SK-N-SH (cell line): Measurements from ENCODE around the gene COL25A1. TPM values are rescaled to one million over a fixed set of nuclear protein-coding genes. Genes with fewer than 3 reads are reported as not detected.

Source experiments
- CTCF ChIA-PET: fragments of 300-600, 350-600 bp; formaldehyde crosslinking; extraction: SDS; loops from one replicate; lab custom pipeline; 2021; lab: Yijun Ruan, JAX
- POLR2A ChIA-PET: fragments of 350-600 bp; sonication (Branson Sonifier 250); formaldehyde crosslinking; extraction: SDS; loops from one replicate; lab custom pipeline; 2020; ENCODE audit warnings: antibody characterized with exemption, inconsistent platforms; lab: Yijun Ruan, JAX
- DNase-seq: peaks from one replicate; pipeline ENCODE4 v3.0.0; 2012
- H2AFZ ChIP-seq: fragments of 200-600 bp; sonication (generic); 2 replicates; pipeline ENCODE4 v1.8.1; 2016; ENCODE audit warnings: antibody characterized with exemption, mild to moderate bottlenecking, low read depth
- H3F3A ChIP-seq: fragments of 200-600 bp; sonication (generic); replicated peaks from 2 replicates; pipeline ENCODE3; 2016; ENCODE audit warnings: antibody characterized with exemption, mild to moderate bottlenecking; ENCODE audit not compliant: insufficient read depth
- H3K27ac ChIP-seq, 2 experiments: fragments of 200-500 bp in 1 of 2; fragments of 200-600 bp in 1 of 2; sonication (Bioruptor generic) in 1 of 2; sonication (generic), shearing (Covaris generic) in 1 of 2; 2 replicates each; pipeline versions ENCODE4 v1.5.1 to v1.6.1; 2014 to 2016; ENCODE audit warnings: low read depth in 2 of 2, inconsistent platforms in 1 of 2, low read length in 1 of 2, mild to moderate bottlenecking in 1 of 2, mixed read lengths in 1 of 2
- H3K27me3 ChIP-seq: fragments of 200-600 bp; sonication (generic), shearing (Covaris generic); 2 replicates; pipeline ENCODE4 v1.6.1; 2016; ENCODE audit warnings: mixed run types; ENCODE audit not compliant: insufficient read depth
- H3K36me3 ChIP-seq, 2 experiments: fragments of 200-500 bp in 1 of 2; fragments of 200-600 bp in 1 of 2; sonication (Bioruptor generic) in 1 of 2; sonication (generic) in 1 of 2; replicated peaks in 1 of 2; 2 replicates each; pipeline versions ENCODE3 to v1.5.1; 2014 to 2016; ENCODE audit warnings: low read length in 1 of 2, mild to moderate bottlenecking in 1 of 2; ENCODE audit not compliant: insufficient read depth in 2 of 2, control insufficient read depth in 1 of 2
- H3K4me1 ChIP-seq, 2 experiments: fragments of 200-500 bp in 1 of 2; fragments of 200-600 bp in 1 of 2; sonication (Bioruptor generic) in 1 of 2; sonication (generic), shearing (Covaris generic) in 1 of 2; 2 replicates each; pipeline versions ENCODE4 v1.5.1 to v1.6.1; 2014 to 2016; ENCODE audit warnings: low read depth in 1 of 2, low read length in 1 of 2, mixed run types in 1 of 2; ENCODE audit not compliant: insufficient read depth in 2 of 2, control insufficient read depth in 1 of 2
- H3K4me2 ChIP-seq: fragments of 200-600 bp; sonication (generic), shearing (Covaris generic); 2 replicates; pipeline ENCODE4 v1.6.1; 2017; ENCODE audit warnings: mixed run types
- H3K4me3 ChIP-seq, 2 experiments: fragments of 200-500 bp in 1 of 2; fragments of 200-600 bp in 1 of 2; sonication (Bioruptor generic) in 1 of 2; sonication (generic), shearing (Covaris generic) in 1 of 2; 2 replicates each; pipeline versions ENCODE4 v1.5.1 to v1.8.1; 2014 to 2016; ENCODE audit warnings: low read depth in 2 of 2, inconsistent platforms in 1 of 2, low read length in 1 of 2, mild to moderate bottlenecking in 1 of 2, mixed read lengths in 1 of 2, moderate library complexity in 1 of 2
- H3K79me2 ChIP-seq: fragments of 200-600 bp; sonication (generic); 2 replicates; pipeline ENCODE4 v1.8.1; 2017; ENCODE audit warnings: mild to moderate bottlenecking; ENCODE audit not compliant: insufficient read depth
- H3K9ac ChIP-seq: fragments of 200-600 bp; sonication (generic); 2 replicates; pipeline ENCODE4 v1.6.1; 2017; ENCODE audit warnings: mixed run types
- H3K9me2 ChIP-seq: fragments of 200-600 bp; sonication (generic); 2 replicates; pipeline ENCODE4 v1.6.1; 2017; ENCODE audit warnings: mixed run types
- H3K9me3 ChIP-seq: fragments of 200-600 bp; sonication (generic); 2 replicates; pipeline ENCODE4 v1.6.1; 2017; ENCODE audit warnings: mixed run types, mild to moderate bottlenecking, moderate library complexity
- H4K20me1 ChIP-seq: fragments of 200-600 bp; sonication (generic); 2 replicates; pipeline ENCODE4 v1.6.1; 2017; ENCODE audit warnings: mild to moderate bottlenecking, mixed run types; ENCODE audit not compliant: insufficient read depth
- CHD2 ChIP-seq: fragments of 150-350 bp; IDR thresholded peaks from 2 replicates; pipeline ENCODE4 v1.6.1; 2018; ENCODE audit warnings: low read length; ENCODE audit not compliant: partially characterized antibody
- CTCF ChIP-seq: fragments of 200-600 bp; sonication (generic); IDR thresholded peaks from 2 replicates; pipeline ENCODE4 v1.6.1; 2017; ENCODE audit warnings: antibody characterized with exemption, mild to moderate bottlenecking, moderate library complexity
- FOXJ3 ChIP-seq: sonication (generic); formaldehyde crosslinking; IDR thresholded peaks from 2 replicates; pipeline ENCODE4 v1.5.1; 2020; ENCODE audit warnings: mild to moderate bottlenecking, missing genetic modification reagents
- FOXM1 ChIP-seq: IDR thresholded peaks from 2 replicates; pipeline ENCODE4 v1.4.0; 2012; ENCODE audit warnings: low read depth, mild to moderate bottlenecking
- GABPA ChIP-seq: IDR thresholded peaks from 2 replicates; pipeline ENCODE4 v1.4.0; 2012; ENCODE audit warnings: low read depth, mild to moderate bottlenecking
- GATA2 ChIP-seq: sonication (generic); formaldehyde crosslinking; IDR thresholded peaks from 2 replicates; pipeline ENCODE4 v1.5.0; 2020; ENCODE audit warnings: mild to moderate bottlenecking, missing genetic modification reagents
- MAX ChIP-seq: IDR thresholded peaks from 2 replicates; pipeline ENCODE4 v1.4.0; 2012; ENCODE audit warnings: low read depth
- MXI1 ChIP-seq: IDR thresholded peaks from 2 replicates; pipeline ENCODE4 v1.6.1; 2012; ENCODE audit warnings: mild to moderate bottlenecking, low read depth, low read length, improper control_type of control experiment
- PBX3 ChIP-seq: IDR thresholded peaks from 2 replicates; pipeline ENCODE4; 2012
- POLR2AphosphoS5 ChIP-seq: IDR thresholded peaks from 2 replicates; pipeline ENCODE4 v1.6.1; 2012; ENCODE audit warnings: low read depth, low read length
- RAD21 ChIP-seq: IDR thresholded peaks from 2 replicates; pipeline ENCODE4 v1.6.1; 2012; ENCODE audit warnings: mild to moderate bottlenecking, low read length
- RCOR1 ChIP-seq: fragments of 150-350 bp; IDR thresholded peaks from 2 replicates; pipeline ENCODE4 v1.6.1; 2017; ENCODE audit warnings: antibody characterized with exemption, low read length
- RFX5 ChIP-seq: IDR thresholded peaks from 2 replicates; pipeline ENCODE4 v1.6.1; 2012; ENCODE audit warnings: mild to moderate bottlenecking, improper control_type of control experiment, low read length
- RXRA ChIP-seq: IDR thresholded peaks from 2 replicates; pipeline ENCODE4 v1.4.0; 2012; ENCODE audit warnings: low read depth, mild to moderate bottlenecking, borderline replicate concordance
- SIN3A ChIP-seq: IDR thresholded peaks from 2 replicates; pipeline ENCODE4 v1.6.1; 2012; ENCODE audit warnings: low read depth, mild to moderate bottlenecking, low read length, moderate library complexity, borderline replicate concordance
- SMC3 ChIP-seq: IDR thresholded peaks from 2 replicates; pipeline ENCODE4 v1.6.1; 2012; ENCODE audit warnings: low read depth, low read length, improper control_type of control experiment
- TAF1 ChIP-seq: IDR thresholded peaks from 2 replicates; pipeline ENCODE4 v1.6.1; 2012; ENCODE audit warnings: low read depth, mild to moderate bottlenecking, low read length, moderate library complexity, borderline replicate concordance
- TCF12 ChIP-seq: IDR thresholded peaks from 2 replicates; pipeline ENCODE4 v1.4.0; 2012
- USF2 ChIP-seq: fragments of 150-350 bp; IDR thresholded peaks from 2 replicates; pipeline ENCODE4 v1.6.1; 2017; ENCODE audit warnings: antibody characterized with exemption, low read length, low read depth, borderline replicate concordance
- YY1 ChIP-seq: IDR thresholded peaks from 2 replicates; pipeline ENCODE4 v1.4.0; 2012; ENCODE audit warnings: low read depth, mild to moderate bottlenecking
- WGBS: methylation state at CpG from one replicate; pipeline ENCODE4 v1.1.6; 2017; ENCODE audit warnings: low lambda C conversion rate; 5-methylcytosine and 5-hydroxymethylcytosine counted together
- polyA plus RNA-seq, 3 experiments: library from polyadenylated mRNA; depleted of rRNA; stranded (reverse); fragments of >200 nt; gene quantifications; 2 replicates each; pipeline ENCODE4 v1.2.3, GENCODE V29; 2012

The COL25A1 gene
- polyA plus RNA-seq, 1 of the 3 experiments (the other 2 are of a cell fraction): not detected

- Histone ChIP-seq H3F3A (no peaks in the 10 kb centered on the region), H3K36me3 (no peaks in the 10 kb centered on the region), H3K4me2 (no peak overlapping the region), H3K79me2 (no peaks in the 10 kb centered on the region), H2AFZ (no peak overlapping the region), H3K4me3 (no peak overlapping the region), H4K20me1 (no peaks in the 10 kb centered on the region), H3K4me1 (no peaks in the 10 kb centered on the region; a peak in 1 of 4 replicates), H3K9me3 (no peaks in the 10 kb centered on the region), H3K27ac (no peak overlapping the region), H3K9ac (no peak overlapping the region), H3K9me2 (no peaks in the 10 kb centered on the region), H3K27me3 (no peaks in the 10 kb centered on the region)
- no peak for DNase-seq
- TF ChIP-seq GABPA: no peak
- TF ChIP-seq USF2: no peak
- TF ChIP-seq TCF12: no peak
- no peak for TF ChIP-seq POLR2AphosphoS5
- no peak for TF ChIP-seq FOXJ3 (CRISPR knock-in tag)
- no peak for TF ChIP-seq TAF1
- TF ChIP-seq FOXM1: no peak
- 6% methylated on average over 3 of the region's 3 CpGs for WGBS
- ChIA-PET CTCF (no interaction called here), POLR2A (no interaction called here)
Measured at GRCh38 chr4:109184491-109184961, 117.9 kb downstream of the COL25A1 start.

- WGBS: 16% methylated on average over 3 of the region's 3 CpGs
Measured at GRCh38 chr4:109183931-109184490, 118.4 kb downstream of the COL25A1 start.

More at GRCh38 chr4:109183931-109184490, 118.4 kb downstream of the COL25A1 start:
- H2AFZ ChIP-seq: no peak overlapping the region
- no peaks in the 10 kb centered on the region for H3F3A ChIP-seq
- H3K9me3 ChIP-seq: no peaks in the 10 kb centered on the region
- H3K36me3 ChIP-seq: no peaks in the 10 kb centered on the region
- ChIA-PET CTCF (no interaction called here), POLR2A (no interaction called here)
- no peak overlapping the region for H3K4me3 ChIP-seq
- no peaks in the 10 kb centered on the region for H3K79me2 ChIP-seq
- no peaks in the 10 kb centered on the region; a peak in 1 of 4 replicates for H3K4me1 ChIP-seq
- no peak for DNase-seq
- no peak overlapping the region for H3K27ac ChIP-seq
- no peak overlapping the region for H3K4me2 ChIP-seq
- H3K27me3 ChIP-seq: no peaks in the 10 kb centered on the region
- no peak overlapping the region for H3K9ac ChIP-seq
- H4K20me1 ChIP-seq: no peaks in the 10 kb centered on the region
- H3K9me2 ChIP-seq: no peaks in the 10 kb centered on the region
- TF ChIP-seq GABPA (no peak), SMC3 (no peak), YY1 (no peak), RCOR1 (no peak), RXRA (no peak), RFX5 (no peak), SIN3A (no peak), CHD2 (no peak), MAX (no peak), POLR2AphosphoS5 (no peak), FOXM1 (no peak), CTCF (no peak), RAD21 (no peak), PBX3 (no peak), MXI1 (no peak), GATA2 (CRISPR knock-in tag) (no peak)
